HepG2 (cell line): ENCODE results near the gene ASTN1.

Experiments
- CHD4 ChIP-seq: fragments of 200-600 bp; sonication (generic); IDR thresholded peaks from 2 replicates; pipeline ENCODE4 v1.7.0; 2017; ENCODE audit warnings: mild to moderate bottlenecking, low read length, borderline replicate concordance
- FOSL2 ChIP-seq: sonication (generic); formaldehyde crosslinking; IDR thresholded peaks from 2 replicates; pipeline ENCODE4 v1.4.0; 2020; ENCODE audit warnings: missing genetic modification reagents
- FOXO1 ChIP-seq: sonication (generic); formaldehyde crosslinking; IDR thresholded peaks from 2 replicates; pipeline ENCODE4 v1.4.0; 2020; ENCODE audit warnings: missing genetic modification reagents
- RFX5 ChIP-seq: IDR thresholded peaks from 2 replicates; pipeline ENCODE4 v1.6.1; 2011; ENCODE audit warnings: low read depth, low read length, improper control_type of control experiment
- ZNF607 ChIP-seq: sonication (generic); formaldehyde crosslinking; IDR thresholded peaks from 2 replicates; pipeline ENCODE4 v1.5.1; 2020; ENCODE audit warnings: missing genetic modification reagents, mild to moderate bottlenecking, borderline replicate concordance
- TF ChIP-seq, protein P1 (sequence below): sonication (generic); formaldehyde crosslinking; IDR thresholded peaks from 2 replicates; pipeline ENCODE4 v1.9.0; 2021; ENCODE audit warnings: missing genetic modification reagents, borderline replicate concordance

DNA sequence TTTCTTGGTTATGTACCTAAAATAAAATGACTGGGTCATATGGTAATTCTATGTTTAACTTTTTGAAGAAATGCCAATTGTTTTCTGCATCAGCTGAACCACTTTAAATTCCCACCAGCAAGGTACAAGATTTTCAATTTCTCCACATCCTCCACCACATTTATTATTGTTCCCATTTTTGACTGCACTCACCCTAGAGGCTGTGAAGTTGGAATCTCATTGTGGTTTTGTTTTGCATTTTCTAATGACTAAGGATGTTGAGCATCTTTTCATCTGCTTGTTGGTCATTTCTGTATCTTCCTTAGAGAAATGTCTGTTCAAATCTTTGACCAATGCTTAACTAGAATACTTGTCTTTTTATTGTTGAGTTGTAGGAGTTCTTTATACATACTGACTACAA lies 72.5 kb downstream of the ASTN1 start:
- TF ChIP-seq CHD4 (no peak), ZNF607 (CRISPR knock-in tag) (no peak), FOXO1 (CRISPR knock-in tag) (no peak), FOSL2 (CRISPR knock-in tag) (no peak), RFX5 (no peak)
- TF ChIP-seq, protein P1, sequence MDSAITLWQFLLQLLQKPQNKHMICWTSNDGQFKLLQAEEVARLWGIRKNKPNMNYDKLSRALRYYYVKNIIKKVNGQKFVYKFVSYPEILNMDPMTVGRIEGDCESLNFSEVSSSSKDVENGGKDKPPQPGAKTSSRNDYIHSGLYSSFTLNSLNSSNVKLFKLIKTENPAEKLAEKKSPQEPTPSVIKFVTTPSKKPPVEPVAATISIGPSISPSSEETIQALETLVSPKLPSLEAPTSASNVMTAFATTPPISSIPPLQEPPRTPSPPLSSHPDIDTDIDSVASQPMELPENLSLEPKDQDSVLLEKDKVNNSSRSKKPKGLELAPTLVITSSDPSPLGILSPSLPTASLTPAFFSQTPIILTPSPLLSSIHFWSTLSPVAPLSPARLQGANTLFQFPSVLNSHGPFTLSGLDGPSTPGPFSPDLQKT (CRISPR knock-in tag) = no peak
